Common myeloid progenitor, CD34-positive (primary cell): ENCODE measurements around the gene ANKH.

ENCODE experiments used
- CTCF ChIA-PET: fragments of 350-600 bp; sonication (Branson Sonifier 250); formaldehyde crosslinking; loops from one replicate; lab custom pipeline; 2021; ENCODE audit warnings: antibody characterized with exemption; lab: Charles Lee
- POLR2A ChIA-PET: fragments of 350-600 bp; sonication (Branson Sonifier 250); formaldehyde crosslinking; loops from one replicate; lab custom pipeline; 2021; ENCODE audit warnings: antibody characterized with exemption; lab: Charles Lee
- DNase-seq, 3 donors: peaks; one replicate each; pipeline versions ENCODE4 v3.0.0 to v3.0.0-alpha.2; 2013
- H3K27ac ChIP-seq, 2 experiments: 1 replicate in 1 of 2; 2 replicates in 1 of 2; pipeline ENCODE4 v1.7.0; 2013; ENCODE audit warnings: inconsistent platforms in 2 of 2, low read length in 2 of 2, mild to moderate bottlenecking in 2 of 2, low read depth in 1 of 2, moderate library complexity in 1 of 2; ENCODE audit not compliant: severe bottlenecking in 2 of 2, insufficient read depth in 1 of 2, poor library complexity in 1 of 2
- H3K27me3 ChIP-seq, 5 experiments: replicated peaks in 2 of 5; 1 replicate in 3 of 5; 2 replicates in 2 of 5; pipeline versions ENCODE4 v1.6.1 to v1.7.0; 2013; ENCODE audit warnings: low read length in 4 of 5, mild to moderate bottlenecking in 2 of 5, moderate library complexity in 2 of 5, inconsistent platforms in 1 of 5; ENCODE audit not compliant: insufficient read depth in 5 of 5, control insufficient read depth in 4 of 5
- H3K36me3 ChIP-seq, 4 experiments: 1 replicate in 2 of 4; 2 replicates in 2 of 4; pipeline versions ENCODE4 v1.6.1 to v1.7.0; 2013; ENCODE audit warnings: low read length in 3 of 4, control low read depth in 1 of 4, mild to moderate bottlenecking in 1 of 4; ENCODE audit not compliant: control insufficient read depth in 4 of 4, insufficient read depth in 4 of 4
- H3K4me1 ChIP-seq, 4 experiments: 1 replicate in 3 of 4; 2 replicates in 1 of 4; pipeline versions ENCODE4 v1.6.1 to v1.7.1; 2013; ENCODE audit warnings: low read length in 3 of 4, mild to moderate bottlenecking in 3 of 4, control low read depth in 1 of 4, inconsistent platforms in 1 of 4, moderate library complexity in 1 of 4; ENCODE audit not compliant: control insufficient read depth in 4 of 4, insufficient read depth in 4 of 4; ENCODE audit errors: control extremely low read depth in 1 of 4
- H3K4me3 ChIP-seq, 7 experiments: 1 replicate in 4 of 7; 2 replicates in 3 of 7; pipeline versions ENCODE4 v1.5.1 to v1.7.0; 2013; ENCODE audit warnings: mild to moderate bottlenecking in 7 of 7, low read length in 6 of 7, moderate library complexity in 6 of 7, inconsistent platforms in 2 of 7, low read depth in 2 of 7, control low read depth in 1 of 7; ENCODE audit not compliant: insufficient read depth in 4 of 7, control insufficient read depth in 1 of 7; ENCODE audit errors: extremely low read depth in 1 of 7
- H3K9me3 ChIP-seq, 5 experiments: 1 replicate in 4 of 5; 2 replicates in 1 of 5; pipeline versions ENCODE4 v1.6.1 to v1.7.1; 2013; ENCODE audit warnings: low read length in 4 of 5, mild to moderate bottlenecking in 2 of 5, inconsistent platforms in 1 of 5, low read depth in 1 of 5, moderate library complexity in 1 of 5; ENCODE audit not compliant: control insufficient read depth in 4 of 5, insufficient read depth in 2 of 5; ENCODE audit errors: control extremely low read depth in 1 of 5
- WGBS: methylation state at CpG from one replicate; pipeline ENCODE4 v1.1.5; 2013; ENCODE audit not compliant: insufficient coverage; 5-methylcytosine and 5-hydroxymethylcytosine counted together

Gene ANKH

DNA sequence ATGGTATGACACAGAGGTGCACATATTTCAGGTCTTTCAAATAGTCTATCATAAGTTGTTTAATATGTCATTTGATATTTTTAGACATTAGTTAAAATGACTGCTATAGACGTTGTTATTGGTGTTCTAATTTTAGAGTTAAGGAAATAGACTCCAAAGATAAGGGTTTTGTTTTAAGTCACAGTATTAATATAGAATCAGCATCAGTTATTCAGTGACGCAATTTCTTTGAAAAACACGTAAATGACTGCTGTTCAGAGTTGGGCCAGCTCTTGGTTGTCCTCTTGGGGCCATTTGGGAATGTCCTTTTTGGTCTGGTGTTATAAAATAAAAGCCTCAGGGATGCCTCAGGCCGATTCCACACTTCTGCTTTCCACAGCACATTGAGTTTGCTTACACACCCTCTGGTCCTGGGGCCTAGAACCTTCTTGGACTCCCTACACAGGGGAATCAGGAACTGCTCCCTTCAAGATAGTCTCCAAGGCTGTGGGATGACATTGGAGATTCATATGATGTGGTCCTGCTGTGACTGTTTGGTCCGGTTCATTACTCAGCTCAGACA is 192.7 kb downstream of the ANKH start:
- H3K9me3 ChIP-seq = no peaks in the 10 kb centered on the region
- H3K27me3 ChIP-seq = no peaks in the 10 kb centered on the region
- 100% methylated on average over 3 of the region's 5 CpGs for WGBS
- no peak overlapping the region for H3K27ac ChIP-seq
- peaks cover 16 to 39% (median 31%) of the 10 kb centered on the region in 4 experiments for H3K4me1 ChIP-seq
- POLR2A ChIA-PET = no interaction called here
- no peak for DNase-seq
- CTCF ChIA-PET = interaction anchor here (1.0 to 1.3 kb wide), 4 partner anchors 10 to 48 kb away, joined by 3 to 7 read pairs (median 4); no protein-coding TSS in a partner anchor
- H3K4me3 ChIP-seq = no peak overlapping the region
- H3K36me3 ChIP-seq = peaks cover 4 to 41% (median 30%) of the 10 kb centered on the region in 4 experiments

- peak; percentile 60 to 89 (median 89) for DNase-seq
- CTCF ChIA-PET = interaction anchor here (0.9 to 4.1 kb wide), 4 partner anchors 8 to 49 kb away, joined by 3 to 20 read pairs (median 3); no protein-coding TSS in a partner anchor
- Histone ChIP-seq H3K36me3 (peaks cover 0 to 27% (median 16%) of the 10 kb centered on the region in 4 experiments), H3K4me1 (peaks cover 16 to 57% (median 43%) of the 10 kb centered on the region in 4 experiments), H3K9me3 (no peaks in the 10 kb centered on the region), H3K27ac (peak overlapping the region in 1 of 2 experiments; percentile 50), H3K4me3 (peak overlapping the region in 5 of 7 experiments; percentile 9 to 74 (median 52)), H3K27me3 (no peaks in the 10 kb centered on the region)
- POLR2A ChIA-PET = interaction anchor here (0.5 to 0.6 kb wide), 2 partner anchors 107 to 314 kb away, joined by 3 to 9 read pairs; no protein-coding TSS in a partner anchor
- WGBS = 0% methylated on average over 3 of the region's 3 CpGs
Observed at GRCh38 chr5:14676320-14676719, 195.3 kb downstream of the ANKH start.

- Histone ChIP-seq H3K27ac (peak overlapping the region in 1 of 2 experiments; percentile 50), H3K36me3 (peaks cover 0 to 25% (median 13%) of the 10 kb centered on the region in 4 experiments), H3K27me3 (no peaks in the 10 kb centered on the region), H3K4me3 (peak overlapping the region in 5 of 7 experiments; percentile 9 to 74 (median 52)), H3K4me1 (peaks cover 16 to 62% (median 45%) of the 10 kb centered on the region in 4 experiments), H3K9me3 (no peaks in the 10 kb centered on the region)
- peak; percentile 86 to 96 (median 96) for DNase-seq
- 0% methylated on average over 5 of the region's 6 CpGs for WGBS
- POLR2A ChIA-PET = interaction anchor here (0.5 kb wide), 1 partner anchor 107 kb away, joined by 9 read pairs; no protein-coding TSS in a partner anchor
- CTCF ChIA-PET = interaction anchor here (0.9 to 4.1 kb wide), 5 partner anchors 9 to 49 kb away, joined by 3 to 20 read pairs (median 3); no protein-coding TSS in a partner anchor
Observed at GRCh38 chr5:14675865-14676300, 195.7 kb downstream of the ANKH start.

- Histone ChIP-seq H3K4me3 (peak overlapping the region in 4 of 7 experiments; percentile 9 to 74 (median 42)), H3K36me3 (peaks cover 0 to 21% (median 9%) of the 10 kb centered on the region in 4 experiments), H3K9me3 (no peaks in the 10 kb centered on the region), H3K27ac (peak overlapping the region in 1 of 2 experiments; percentile 50), H3K27me3 (no peaks in the 10 kb centered on the region), H3K4me1 (peaks cover 16 to 66% (median 46%) of the 10 kb centered on the region in 4 experiments)
- whole genome bisulfite sequencing = 84% methylated on average over 6 of the region's 8 CpGs
- DNase-seq = peak in 1 of 3 donors; percentile 7
- ChIA-PET CTCF (interaction anchor here (0.8 to 4.1 kb wide), 5 partner anchors 9 to 198 kb away, joined by 3 to 20 read pairs (median 3); no protein-coding TSS in a partner anchor), POLR2A (no interaction called here)
Observed at GRCh38 chr5:14674983-14675854, 196.4 kb downstream of the ANKH start.

DNA sequence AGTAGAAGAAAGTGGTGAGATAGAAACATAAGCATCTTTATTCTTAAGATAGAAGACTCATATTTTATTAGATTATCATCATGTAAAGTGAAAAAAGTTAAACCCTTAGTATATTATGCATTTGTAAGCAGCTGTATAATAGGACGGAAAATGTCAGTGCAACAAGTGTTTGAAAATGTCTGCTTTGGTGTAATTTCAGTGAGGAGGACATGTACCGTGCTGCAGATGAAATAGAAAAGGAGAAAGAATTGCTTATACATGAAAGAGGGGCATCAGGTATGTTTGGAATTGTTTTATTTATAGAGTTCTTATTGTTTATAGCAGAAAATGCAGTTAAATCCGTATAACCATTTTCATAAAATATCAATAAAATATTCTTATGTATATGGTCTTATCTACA is 198.1 kb downstream of the ANKH start:
- Histone ChIP-seq H3K9me3 (no peaks in the 10 kb centered on the region), H3K4me1 (peaks cover 16 to 66% (median 46%) of the 10 kb centered on the region in 4 experiments), H3K27ac (no peak overlapping the region), H3K4me3 (no peak overlapping the region), H3K36me3 (peaks cover 0 to 10% (median 3%) of the 10 kb centered on the region in 4 experiments), H3K27me3 (no peaks in the 10 kb centered on the region)
- WGBS = 100% methylated on average over 2 of the region's 3 CpGs
- no peak for DNase-seq
- ChIA-PET POLR2A (no interaction called here), CTCF (interaction anchor here (1.0 to 4.2 kb wide), 3 partner anchors 11 to 228 kb away, joined by 3 to 21 read pairs (median 3); no protein-coding TSS in a partner anchor)

- no peak for DNase-seq
- no peaks in the 10 kb centered on the region for H3K27me3 ChIP-seq
- no peak overlapping the region for H3K4me3 ChIP-seq
- POLR2A ChIA-PET = no interaction called here
- H3K27ac ChIP-seq = no peak overlapping the region
- H3K36me3 ChIP-seq = peaks cover 0 to 14% (median 5%) of the 10 kb centered on the region in 4 experiments
- H3K9me3 ChIP-seq = no peaks in the 10 kb centered on the region
- WGBS = 96% methylated on average over 4 of the region's 9 CpGs
- peaks cover 16 to 66% (median 43%) of the 10 kb centered on the region in 4 experiments for H3K4me1 ChIP-seq
- CTCF ChIA-PET = interaction anchor here (0.6 to 4.2 kb wide), 5 partner anchors 12 to 292 kb away, joined by 3 to 21 read pairs (median 3); no protein-coding TSS in a partner anchor
Observed at GRCh38 chr5:14672484-14673394, 198.8 kb downstream of the ANKH start.
